DOHH2 (cell line): ENCODE results near the gene SLC22A6.

Experiments
- H3F3A ChIP-seq: fragments of 200-600 bp; sonication (generic), shearing (Covaris generic); 2 replicates; pipeline ENCODE4 v1.6.0; 2016; ENCODE audit warnings: antibody characterized with exemption, mild to moderate bottlenecking; ENCODE audit not compliant: control insufficient read depth, insufficient read depth
- H3K27ac ChIP-seq: fragments of 200-600 bp; sonication (generic); 2 replicates; pipeline ENCODE4 v1.5.1; 2014; ENCODE audit warnings: low read depth, mild to moderate bottlenecking, low read length, moderate library complexity
- H3K27me3 ChIP-seq: fragments of 200-600 bp; sonication (generic); 2 replicates; pipeline ENCODE4 v1.6.1; 2014; ENCODE audit warnings: mild to moderate bottlenecking, low read length, mixed read lengths; ENCODE audit not compliant: control insufficient read depth
- H3K36me3 ChIP-seq: fragments of 200-600 bp; sonication (generic); 2 replicates; pipeline ENCODE4 v1.6.1; 2014; ENCODE audit warnings: mild to moderate bottlenecking, low read length, moderate library complexity, mixed read lengths; ENCODE audit not compliant: control insufficient read depth
- H3K4me1 ChIP-seq: fragments of 200-600 bp; sonication (generic); 2 replicates; pipeline ENCODE4 v1.6.1; 2014; ENCODE audit warnings: mild to moderate bottlenecking, low read length, mixed read lengths; ENCODE audit not compliant: control insufficient read depth
- H3K4me2 ChIP-seq: fragments of 200-600 bp; sonication (generic); 2 replicates; pipeline ENCODE4 v1.6.0; 2014; ENCODE audit warnings: mild to moderate bottlenecking, low read length, moderate library complexity
- H3K4me3 ChIP-seq: fragments of 200-600 bp; sonication (generic); 2 replicates; pipeline ENCODE4 v1.5.1; 2014; ENCODE audit warnings: mild to moderate bottlenecking, low read length, mixed read lengths
- H3K79me2 ChIP-seq: fragments of 200-600 bp; sonication (generic); 2 replicates; pipeline ENCODE4 v1.6.1; 2014; ENCODE audit warnings: mild to moderate bottlenecking, low read length, mixed read lengths; ENCODE audit not compliant: control insufficient read depth
- H3K9me2 ChIP-seq: fragments of 200-600 bp; sonication (generic); replicated peaks from 2 replicates; pipeline ENCODE4 v1.6.1; 2014; ENCODE audit warnings: mild to moderate bottlenecking, low read length, mixed read lengths; ENCODE audit not compliant: control insufficient read depth
- H3K9me3 ChIP-seq: fragments of 200-600 bp; sonication (generic); 2 replicates; pipeline ENCODE4 v1.6.1; 2014; ENCODE audit warnings: antibody characterized with exemption, low read length, mixed read lengths; ENCODE audit not compliant: control insufficient read depth, insufficient read depth
- H4K20me1 ChIP-seq: fragments of 200-600 bp; sonication (generic); 2 replicates; pipeline ENCODE4 v1.6.0; 2014; ENCODE audit warnings: low read depth, mild to moderate bottlenecking, antibody characterized with exemption, low read length, moderate library complexity; ENCODE audit not compliant: control insufficient read depth, insufficient read depth
- EZH2phosphoT487 ChIP-seq: fragments of 200-600 bp; sonication (generic); IDR thresholded peaks from 2 replicates; pipeline ENCODE4 v1.6.1; 2017; ENCODE audit warnings: borderline replicate concordance, mild to moderate bottlenecking, antibody characterized with exemption, low read length, moderate library complexity, mixed read lengths
- TF ChIP-seq, protein P1 (sequence below): fragments of 200-600 bp; sonication (generic); IDR thresholded peaks from one replicate; pipeline ENCODE4 v1.5.1; 2014; ENCODE audit warnings: antibody characterized with exemption, mild to moderate bottlenecking, low read depth, low read length; ENCODE audit not compliant: poor library complexity, severe bottlenecking

Gene SLC22A6, protein sequence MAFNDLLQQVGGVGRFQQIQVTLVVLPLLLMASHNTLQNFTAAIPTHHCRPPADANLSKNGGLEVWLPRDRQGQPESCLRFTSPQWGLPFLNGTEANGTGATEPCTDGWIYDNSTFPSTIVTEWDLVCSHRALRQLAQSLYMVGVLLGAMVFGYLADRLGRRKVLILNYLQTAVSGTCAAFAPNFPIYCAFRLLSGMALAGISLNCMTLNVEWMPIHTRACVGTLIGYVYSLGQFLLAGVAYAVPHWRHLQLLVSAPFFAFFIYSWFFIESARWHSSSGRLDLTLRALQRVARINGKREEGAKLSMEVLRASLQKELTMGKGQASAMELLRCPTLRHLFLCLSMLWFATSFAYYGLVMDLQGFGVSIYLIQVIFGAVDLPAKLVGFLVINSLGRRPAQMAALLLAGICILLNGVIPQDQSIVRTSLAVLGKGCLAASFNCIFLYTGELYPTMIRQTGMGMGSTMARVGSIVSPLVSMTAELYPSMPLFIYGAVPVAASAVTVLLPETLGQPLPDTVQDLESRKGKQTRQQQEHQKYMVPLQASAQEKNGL

DNA sequence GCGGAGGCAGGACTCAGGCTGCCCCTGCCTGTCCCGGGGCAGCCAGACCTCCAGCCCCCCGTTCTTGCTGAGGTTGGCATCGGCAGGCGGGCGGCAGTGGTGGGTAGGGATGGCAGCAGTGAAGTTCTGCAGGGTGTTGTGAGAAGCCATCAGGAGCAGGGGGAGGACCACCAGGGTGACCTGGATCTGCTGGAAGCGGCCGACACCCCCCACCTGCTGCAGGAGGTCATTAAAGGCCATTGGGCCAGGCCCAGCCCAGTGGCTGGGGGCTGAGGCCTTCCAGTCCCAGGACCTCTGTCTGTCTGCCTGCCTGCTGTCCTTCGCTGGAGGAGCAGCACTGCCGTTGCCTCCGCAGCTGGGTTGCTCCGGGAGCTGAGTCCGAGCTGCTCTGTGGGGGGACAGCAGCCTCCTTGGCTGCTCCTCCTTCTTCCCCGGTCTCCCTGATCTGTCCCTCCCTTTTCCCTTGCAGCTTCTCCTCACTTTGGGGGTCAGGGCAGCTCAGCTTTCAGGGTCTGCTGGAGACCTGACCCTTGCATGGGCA is at the start of gene SLC22A6:
SLC22A6 (minus strand) TSS at position 517 of the 541 bp plus-strand sequence; CDS start at position 240, 277 bp downstream.
- H3K27me3 ChIP-seq, result peaks cover 5% of the 10 kb centered on the region
- no peak within 1 kb of the TSS for H3K4me3 ChIP-seq
- no peak for TF ChIP-seq EZH2phosphoT487
- TF ChIP-seq, protein P1, sequence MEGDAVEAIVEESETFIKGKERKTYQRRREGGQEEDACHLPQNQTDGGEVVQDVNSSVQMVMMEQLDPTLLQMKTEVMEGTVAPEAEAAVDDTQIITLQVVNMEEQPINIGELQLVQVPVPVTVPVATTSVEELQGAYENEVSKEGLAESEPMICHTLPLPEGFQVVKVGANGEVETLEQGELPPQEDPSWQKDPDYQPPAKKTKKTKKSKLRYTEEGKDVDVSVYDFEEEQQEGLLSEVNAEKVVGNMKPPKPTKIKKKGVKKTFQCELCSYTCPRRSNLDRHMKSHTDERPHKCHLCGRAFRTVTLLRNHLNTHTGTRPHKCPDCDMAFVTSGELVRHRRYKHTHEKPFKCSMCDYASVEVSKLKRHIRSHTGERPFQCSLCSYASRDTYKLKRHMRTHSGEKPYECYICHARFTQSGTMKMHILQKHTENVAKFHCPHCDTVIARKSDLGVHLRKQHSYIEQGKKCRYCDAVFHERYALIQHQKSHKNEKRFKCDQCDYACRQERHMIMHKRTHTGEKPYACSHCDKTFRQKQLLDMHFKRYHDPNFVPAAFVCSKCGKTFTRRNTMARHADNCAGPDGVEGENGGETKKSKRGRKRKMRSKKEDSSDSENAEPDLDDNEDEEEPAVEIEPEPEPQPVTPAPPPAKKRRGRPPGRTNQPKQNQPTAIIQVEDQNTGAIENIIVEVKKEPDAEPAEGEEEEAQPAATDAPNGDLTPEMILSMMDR, result no peak

DNA sequence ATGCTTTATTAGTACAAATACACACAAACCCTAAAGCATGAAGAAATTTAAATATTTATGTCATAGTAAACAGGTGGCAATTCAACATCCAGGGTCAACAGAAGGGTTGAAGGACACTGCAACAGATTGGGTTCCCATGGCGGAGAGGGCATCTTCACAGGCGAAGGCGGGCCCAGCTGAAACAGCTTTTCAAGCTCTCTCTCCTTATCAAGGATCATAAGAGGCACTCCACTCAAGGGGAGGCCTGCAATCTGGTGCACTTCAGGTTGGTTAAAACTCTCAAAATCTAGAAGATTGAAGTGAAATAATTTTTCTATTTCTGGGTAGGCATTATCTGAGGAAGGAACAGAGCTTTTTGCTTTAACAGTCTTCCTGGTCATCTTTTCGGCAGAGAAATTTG is 47.7 kb upstream of the SLC22A6 start:
- Histone ChIP-seq H3K4me3 (no peak overlapping the region), H3F3A (no peaks in the 10 kb centered on the region), H3K4me1 (no peaks in the 10 kb centered on the region), H3K4me2 (no peak overlapping the region), H3K27me3 (peaks cover 6% of the 10 kb centered on the region; the same call in 1 of the 2 replicates), H3K79me2 (no peaks in the 10 kb centered on the region), H3K36me3 (no peaks in the 10 kb centered on the region), H3K27ac (no peak overlapping the region), H3K9me3 (no peaks in the 10 kb centered on the region), H3K9me2 (no peaks in the 10 kb centered on the region), H4K20me1 (no peaks in the 10 kb centered on the region)
- TF ChIP-seq, protein P1, result no peak
- TF ChIP-seq EZH2phosphoT487, result no peak

More for the DNA sequence above, at the start of gene SLC22A6:
- no peaks in the 10 kb centered on the region for H3K9me3 ChIP-seq
- no peaks in the 10 kb centered on the region for H3K36me3 ChIP-seq
- H3K4me2 ChIP-seq, result no peak within 1 kb of the TSS
- no peak within 1 kb of the TSS for H3K27ac ChIP-seq
- no peaks in the 10 kb centered on the region for H4K20me1 ChIP-seq
- no peaks in the 10 kb centered on the region for H3F3A ChIP-seq
- no peaks in the 10 kb centered on the region for H3K4me1 ChIP-seq
- H3K9me2 ChIP-seq, result no peaks in the 10 kb centered on the region
- no peaks in the 10 kb centered on the region for H3K79me2 ChIP-seq

DNA sequence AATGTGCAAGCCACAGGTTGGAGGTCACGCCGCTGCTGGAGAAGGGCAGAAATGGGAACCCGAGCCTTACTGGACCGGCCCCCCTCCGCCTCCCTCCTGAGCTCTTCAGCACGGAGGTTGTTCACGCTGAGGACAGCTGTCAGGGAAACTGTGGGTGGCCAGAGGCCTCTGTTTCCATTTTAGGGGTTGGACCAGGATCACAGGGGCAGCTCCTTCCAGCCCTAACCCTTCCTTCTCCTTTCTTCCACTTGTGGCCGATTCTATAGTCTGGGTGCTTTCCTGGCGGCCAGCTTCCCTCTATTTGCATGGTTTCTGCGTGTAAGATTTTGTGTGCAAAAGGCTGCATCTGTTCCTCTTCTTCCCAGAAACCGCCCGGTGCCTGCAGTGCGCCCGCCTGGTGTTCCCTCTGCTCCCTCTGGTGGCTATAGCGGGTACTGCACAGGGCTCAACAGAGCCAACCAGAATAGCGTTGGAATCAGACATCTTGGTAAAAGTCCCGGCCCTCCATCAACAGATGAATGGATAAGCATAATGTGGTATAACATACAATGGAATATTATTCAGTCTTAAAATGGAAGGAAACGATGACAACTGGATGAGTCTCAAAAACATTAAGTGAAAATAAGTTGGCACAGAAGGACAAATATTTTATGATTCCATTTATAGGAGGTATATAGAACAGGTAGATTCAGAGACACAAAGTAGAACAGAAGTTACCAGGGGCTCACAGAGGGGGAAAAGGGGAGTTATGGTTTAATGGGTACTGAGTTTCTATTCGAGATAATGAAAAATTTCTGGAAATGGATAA is 39.3 kb upstream of the SLC22A6 start:
- Histone ChIP-seq H4K20me1 (no peaks in the 10 kb centered on the region), H3K27me3 (peaks cover 2% of the 10 kb centered on the region; the same call in 1 of the 2 replicates), H3K9me3 (no peaks in the 10 kb centered on the region), H3K9me2 (no peaks in the 10 kb centered on the region), H3K4me2 (no peak overlapping the region), H3K27ac (no peak overlapping the region), H3K79me2 (no peaks in the 10 kb centered on the region), H3F3A (no peaks in the 10 kb centered on the region), H3K36me3 (no peaks in the 10 kb centered on the region), H3K4me1 (no peaks in the 10 kb centered on the region), H3K4me3 (no peak overlapping the region)
- no peak for TF ChIP-seq EZH2phosphoT487
- TF ChIP-seq, protein P1, result peak; percentile 99
